Measurements from ENCODE around the gene PHKG1.
A peak's percentile ranks its signal among the peaks of the same experiment; 100 is the strongest.
"Not testable (repeated sequence)": the region's sequence is repeated elsewhere in the genome, so short reads cannot be mapped to it uniquely, and the experiment has no call there.

PHKG1 gene

DNA sequence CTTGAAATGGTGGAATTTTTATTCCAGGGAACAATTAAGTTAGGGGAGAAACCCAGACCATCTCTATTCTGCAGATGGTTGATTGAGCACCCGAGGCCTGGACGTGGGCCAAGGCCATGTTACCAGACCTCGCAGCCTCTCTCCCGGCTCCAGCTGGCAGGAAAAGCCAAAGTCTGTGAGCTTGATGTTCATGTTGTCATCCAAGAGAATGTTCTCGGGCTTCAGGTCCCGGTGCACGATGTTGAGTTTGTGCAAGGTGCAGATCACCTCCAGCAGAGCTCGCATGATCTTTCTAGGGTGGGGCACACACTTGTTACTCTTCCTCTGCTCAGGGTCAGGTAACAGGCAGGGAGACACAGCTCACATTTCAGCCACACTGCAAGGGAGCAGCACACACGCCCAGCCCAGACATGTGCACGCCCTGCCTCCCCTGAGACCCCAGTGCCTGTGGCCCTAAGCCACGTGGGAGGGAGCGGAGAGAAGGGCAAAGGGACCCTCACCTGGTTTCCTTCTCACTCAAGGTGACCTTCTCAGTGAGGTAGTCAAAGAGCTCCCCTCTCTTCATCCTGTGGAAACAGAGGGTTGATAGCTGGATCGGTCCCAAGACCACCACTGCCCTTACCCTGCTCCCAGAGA, 9.5 kb downstream of the PHKG1 start:
- DNase-seq (ENCODE audit: low spot score), result peak; percentile 28

DNA sequence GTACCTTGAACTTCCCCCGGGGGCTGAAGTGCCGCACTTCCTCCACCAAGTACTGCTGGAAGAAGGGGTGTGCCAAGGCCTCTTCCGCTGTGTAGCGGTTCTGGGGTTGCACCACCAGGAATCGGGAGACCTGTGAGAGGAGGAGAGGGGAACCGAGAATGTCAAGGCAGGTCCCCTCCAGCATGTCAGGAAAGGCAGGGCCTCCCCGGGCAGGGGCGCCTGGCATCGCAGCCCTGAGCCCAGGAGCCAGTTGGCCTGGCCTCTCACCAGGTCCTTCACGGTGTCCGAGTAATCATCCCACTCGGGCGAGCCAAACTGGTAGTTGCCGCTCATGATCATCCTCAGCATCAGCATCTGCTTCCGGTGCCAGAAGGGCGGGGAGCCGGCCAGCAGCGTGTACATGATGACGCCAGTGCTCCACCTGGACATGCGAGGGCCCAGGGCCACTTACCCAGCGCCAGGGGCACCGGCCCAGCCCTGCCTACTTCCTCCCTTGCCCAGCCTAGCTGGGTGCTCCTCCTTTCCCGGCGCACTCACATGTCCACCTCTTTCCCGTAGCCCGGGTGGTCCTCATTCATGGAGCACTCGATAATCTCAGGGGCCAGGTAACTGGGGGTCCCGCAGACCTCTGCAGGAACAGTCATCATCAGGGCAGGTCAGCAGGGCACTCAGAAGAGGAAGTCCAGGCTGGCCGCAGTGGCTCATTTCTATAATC, 11.0 kb downstream of the PHKG1 start:
- DNase-seq (ENCODE audit: low spot score), result no peak

DNA sequence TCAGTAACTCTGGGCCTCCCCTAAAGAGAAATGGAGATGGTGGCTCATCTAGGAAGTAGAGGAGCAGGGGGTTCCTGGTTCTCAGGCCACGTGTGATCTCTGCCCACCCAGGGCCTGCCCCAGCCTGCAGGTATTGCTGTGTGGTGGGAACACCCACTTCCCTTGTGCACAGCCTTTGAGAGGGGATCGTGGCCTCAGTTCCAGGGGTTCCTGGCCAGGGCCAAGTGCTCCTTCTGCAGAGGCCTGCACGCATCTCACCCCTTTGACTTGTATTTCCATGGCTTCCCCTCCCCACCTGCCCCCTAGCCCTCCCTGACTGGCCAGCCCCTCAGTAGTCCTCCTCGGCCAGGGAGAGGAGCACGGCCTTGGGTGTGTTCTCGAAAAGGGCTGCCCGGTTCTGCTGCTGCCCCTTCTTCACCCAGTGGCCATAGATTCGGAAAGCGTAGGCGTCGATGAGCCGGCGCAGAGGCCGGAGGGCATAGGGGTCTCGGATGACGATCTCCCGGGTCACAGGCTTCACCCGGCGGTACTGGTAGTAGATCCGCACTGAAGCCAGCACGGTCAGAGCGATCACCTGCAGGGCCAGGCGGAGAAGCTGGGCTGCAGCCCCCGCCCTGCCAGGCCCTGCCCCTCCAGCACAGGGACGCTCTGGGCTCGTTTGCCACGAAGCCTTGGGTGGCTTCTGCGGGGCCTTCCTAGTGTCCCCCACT, 11.9 kb downstream of the PHKG1 start:
- not testable (repeated sequence) for DNase-seq (ENCODE audit: low spot score)

DNA sequence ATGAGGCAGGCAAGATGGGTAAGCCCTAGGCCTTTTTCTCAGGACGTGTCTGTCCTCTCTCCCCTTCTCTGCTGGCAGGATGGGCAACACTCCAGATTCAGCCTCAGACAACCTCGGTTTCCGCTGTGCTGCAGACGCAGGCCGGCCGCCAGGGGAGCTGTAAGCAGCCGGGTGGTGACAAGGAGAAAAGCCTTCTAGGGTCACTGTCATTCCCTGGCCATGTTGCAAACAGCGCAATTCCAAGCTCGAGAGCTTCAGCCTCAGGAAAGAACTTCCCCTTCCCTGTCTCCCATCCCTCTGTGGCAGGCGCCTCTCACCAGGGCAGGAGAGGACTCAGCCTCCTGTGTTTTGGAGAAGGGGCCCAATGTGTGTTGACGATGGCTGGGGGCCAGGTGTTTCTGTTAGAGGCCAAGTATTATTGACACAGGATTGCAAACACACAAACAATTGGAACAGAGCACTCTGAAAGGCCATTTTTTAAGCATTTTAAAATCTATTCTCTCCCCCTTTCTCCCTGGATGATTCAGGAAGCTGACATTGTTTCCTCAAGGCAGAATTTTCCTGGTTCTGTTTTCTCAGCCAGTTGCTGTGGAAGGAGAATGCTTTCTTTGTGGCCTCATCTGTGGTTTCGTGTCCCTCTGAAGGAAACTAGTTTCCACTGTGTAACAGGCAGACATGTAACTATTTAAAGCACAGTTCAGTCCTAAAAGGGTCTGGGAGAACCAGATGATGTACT, 13.1 kb downstream of the PHKG1 start:
- no peak for DNase-seq (ENCODE audit: low spot score)

DNA sequence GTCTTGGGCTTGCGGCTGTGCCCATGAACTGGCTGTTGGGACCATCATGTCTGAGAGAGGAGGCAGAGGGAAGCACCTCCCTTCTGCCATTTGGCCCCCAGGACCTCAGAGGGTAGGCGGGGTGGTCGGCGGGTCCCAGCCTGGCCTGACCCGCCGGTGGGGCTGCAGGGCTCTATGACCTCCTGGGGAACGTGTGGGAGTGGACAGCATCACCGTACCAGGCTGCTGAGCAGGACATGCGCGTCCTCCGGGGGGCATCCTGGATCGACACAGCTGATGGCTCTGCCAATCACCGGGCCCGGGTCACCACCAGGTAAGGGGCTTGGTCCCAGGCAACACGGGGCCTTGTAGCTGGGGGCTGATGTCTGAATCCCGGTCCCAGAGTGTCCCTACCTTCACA, 14.6 kb downstream of the PHKG1 start:
- no peak for DNase-seq (ENCODE audit: low spot score)

DNA sequence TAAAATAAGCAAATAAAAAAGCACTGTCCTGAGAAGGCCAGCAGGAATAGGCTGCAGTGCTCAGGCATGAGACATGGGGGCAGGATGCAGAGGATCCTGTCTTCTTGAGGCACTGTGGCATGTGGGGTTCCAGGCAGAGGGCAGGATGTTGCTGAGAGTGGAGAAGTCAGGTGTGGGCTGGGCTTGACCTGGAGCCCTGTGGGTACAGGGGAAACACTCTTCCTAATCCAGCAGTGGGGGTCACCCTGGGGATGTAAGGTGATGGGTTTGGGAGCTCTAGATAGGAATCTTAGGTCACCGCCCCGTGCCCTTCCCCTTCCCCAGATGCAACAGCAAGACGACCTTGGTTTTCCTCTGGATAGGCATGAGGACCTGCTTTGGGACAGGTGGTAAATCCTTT, 15.1 kb downstream of the PHKG1 start:
- no peak for DNase-seq (ENCODE audit: low spot score)

DNA sequence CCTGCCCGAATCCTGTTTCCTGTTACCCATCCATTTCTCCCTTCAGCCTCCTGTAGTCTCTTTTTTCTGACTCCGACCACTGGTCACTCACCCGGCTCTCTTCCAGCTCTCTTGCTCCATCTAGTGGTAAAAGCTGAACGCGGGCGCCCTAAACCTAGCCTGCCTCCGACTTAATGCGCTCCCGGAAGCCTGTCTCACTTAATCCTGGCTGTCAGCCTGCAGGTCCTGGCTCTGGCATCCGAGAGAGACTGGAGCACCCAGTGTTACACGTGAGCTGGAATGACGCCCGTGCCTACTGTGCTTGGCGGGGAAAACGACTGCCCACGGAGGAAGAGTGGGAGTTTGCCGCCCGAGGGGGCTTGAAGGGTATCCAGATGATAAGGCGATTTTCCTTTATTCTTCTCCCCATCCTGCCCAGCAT, 18.4 kb downstream of the PHKG1 start:
- DNase-seq (ENCODE audit: low spot score), result peak; percentile 80

DNA sequence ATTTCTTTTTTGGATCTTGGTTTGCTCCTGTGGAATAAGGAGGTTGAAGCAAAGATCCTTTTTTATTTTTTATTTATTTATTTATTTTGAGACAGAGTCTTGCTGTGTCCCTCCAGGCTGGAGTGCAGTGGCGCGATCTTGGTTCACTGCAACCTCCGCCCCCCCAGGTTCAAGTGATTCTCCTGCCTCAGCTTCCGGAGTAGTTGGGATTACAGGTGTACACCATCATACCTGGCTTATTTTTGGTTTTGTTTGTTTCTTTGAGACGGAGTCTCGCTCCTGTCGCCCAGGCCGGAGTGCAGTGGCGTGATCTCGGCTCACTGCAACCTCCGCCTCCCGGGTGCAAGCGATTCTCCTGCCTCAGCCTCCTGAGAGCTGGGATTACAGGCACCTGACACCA, 26.4 kb downstream of the PHKG1 start:
- DNase-seq (ENCODE audit: low spot score), result not testable (repeated sequence)

DNA sequence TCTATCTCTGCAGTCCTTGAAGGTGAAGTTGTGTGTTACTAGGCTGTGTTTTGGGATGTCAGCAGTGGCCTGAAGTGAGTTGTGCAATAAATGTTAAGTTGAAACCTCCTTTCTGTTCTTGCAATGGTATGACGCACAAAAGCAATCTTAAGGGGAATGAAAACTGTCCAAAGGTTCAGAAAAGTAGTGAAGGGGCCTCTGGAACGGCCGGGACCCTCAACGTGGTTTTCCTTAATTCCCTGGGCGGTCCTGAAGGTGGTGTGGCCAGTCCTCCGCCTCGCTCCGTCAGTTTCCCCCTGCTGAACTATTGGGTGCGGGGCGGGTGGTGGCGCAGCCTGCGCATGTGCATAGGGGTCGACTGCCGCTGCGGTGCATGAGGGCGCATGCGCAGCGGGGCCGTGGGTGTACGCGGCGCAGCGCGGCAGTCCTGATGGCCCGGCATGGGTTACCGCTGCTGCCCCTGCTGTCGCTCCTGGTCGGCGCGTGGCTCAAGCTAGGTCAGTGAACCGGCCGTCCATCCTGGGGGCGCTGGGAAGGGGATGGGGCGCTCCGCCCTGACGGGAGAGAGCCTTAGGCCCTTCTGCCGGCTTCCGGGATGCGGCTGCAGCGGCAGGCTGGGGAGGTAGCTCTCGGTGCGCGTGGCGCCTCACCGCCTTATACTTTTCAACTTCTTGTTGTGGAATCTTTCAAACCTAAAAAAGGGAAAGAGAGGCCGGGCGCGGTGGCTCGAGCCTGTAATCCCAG, 28.7 kb downstream of the PHKG1 start, which contains the start of gene SUMF2:
TSS of gene SUMF2 (plus strand) at position 405 of the 744 bp plus-strand sequence. CDS start at position 431, 26 bp downstream.
- peak; percentile 91 for DNase-seq (ENCODE audit: low spot score)

DNA sequence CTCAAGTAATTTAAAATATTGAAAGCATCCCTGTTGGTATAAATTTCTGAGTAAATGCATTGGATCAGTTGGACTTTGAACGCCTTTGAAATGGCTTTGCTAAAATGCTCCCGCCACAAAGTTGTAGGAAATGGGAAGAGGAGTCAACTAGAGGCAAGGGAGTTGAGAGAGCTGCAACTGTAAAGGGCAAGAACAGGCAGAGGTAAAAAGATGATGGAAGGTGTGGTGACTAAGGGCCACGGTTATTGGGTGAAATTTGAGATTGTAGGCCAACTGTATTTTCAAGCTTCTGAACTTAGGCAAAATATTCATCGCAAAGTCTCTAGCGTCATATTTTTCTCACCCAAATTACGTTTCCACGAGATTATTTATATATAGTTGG, 29.3 kb downstream of the PHKG1 start:
- peak; percentile 14 for DNase-seq (ENCODE audit: low spot score)

DNA sequence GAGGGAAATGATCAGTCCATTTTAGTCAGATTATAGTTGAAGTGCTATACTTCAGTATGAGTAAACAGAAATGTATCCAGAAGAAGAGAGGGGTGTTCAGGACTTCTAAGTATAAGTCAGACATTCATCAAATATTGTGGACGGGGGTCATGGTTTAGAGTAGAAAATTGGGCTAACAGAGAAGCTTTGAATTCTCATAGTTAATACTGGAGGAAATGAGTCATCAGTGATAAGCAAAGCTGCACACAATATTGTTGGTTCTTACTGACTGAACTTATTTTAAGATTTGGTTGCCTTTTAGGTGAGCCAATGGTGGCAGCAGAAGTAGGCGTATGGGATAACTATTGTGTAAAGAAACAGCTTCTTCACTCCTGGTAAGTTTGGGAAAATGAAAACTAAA, 30.4 kb downstream of the PHKG1 start:
- no peak for DNase-seq (ENCODE audit: low spot score)

DNA sequence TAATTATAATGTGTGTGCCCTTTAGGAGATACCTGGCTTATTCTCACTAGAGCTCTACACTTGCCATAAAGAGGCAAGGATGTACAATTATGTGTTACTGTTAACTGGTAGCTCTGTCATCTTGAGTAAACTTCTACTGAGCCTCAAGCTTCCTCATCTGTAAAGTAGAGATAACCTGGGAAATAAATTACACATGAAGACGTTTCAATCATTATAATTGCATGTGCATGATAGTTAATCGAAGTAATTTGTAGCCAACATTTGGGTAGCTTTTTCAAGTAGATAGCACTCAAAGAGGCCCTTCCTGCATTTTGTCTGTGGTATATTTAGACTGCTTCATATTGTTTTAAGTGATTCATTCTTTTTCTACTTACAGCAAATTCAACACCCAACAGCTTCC, 38.8 kb downstream of the PHKG1 start:
- DNase-seq (ENCODE audit: low spot score), result no peak

DNA sequence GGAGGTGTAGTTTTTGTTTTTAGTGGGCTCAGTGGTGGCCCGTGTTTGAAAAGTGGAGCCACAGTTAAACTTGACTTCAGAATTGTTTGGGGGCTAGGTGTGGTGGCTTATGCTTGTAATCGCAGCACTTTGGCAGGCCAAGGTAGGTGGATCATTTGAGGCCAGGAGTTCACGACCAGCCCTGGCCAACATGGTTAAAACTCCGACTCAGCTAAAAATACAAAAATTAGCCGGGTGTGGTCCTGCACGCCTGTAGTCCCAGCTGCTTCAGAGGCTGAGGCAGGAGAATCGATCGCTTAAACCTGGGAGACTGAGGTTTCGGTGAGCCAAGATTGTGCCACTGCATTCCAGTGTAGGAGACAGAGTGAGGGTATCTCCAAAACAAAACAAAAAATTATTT, 39.4 kb downstream of the PHKG1 start:
- DNase-seq (ENCODE audit: low spot score), result no peak

DNA sequence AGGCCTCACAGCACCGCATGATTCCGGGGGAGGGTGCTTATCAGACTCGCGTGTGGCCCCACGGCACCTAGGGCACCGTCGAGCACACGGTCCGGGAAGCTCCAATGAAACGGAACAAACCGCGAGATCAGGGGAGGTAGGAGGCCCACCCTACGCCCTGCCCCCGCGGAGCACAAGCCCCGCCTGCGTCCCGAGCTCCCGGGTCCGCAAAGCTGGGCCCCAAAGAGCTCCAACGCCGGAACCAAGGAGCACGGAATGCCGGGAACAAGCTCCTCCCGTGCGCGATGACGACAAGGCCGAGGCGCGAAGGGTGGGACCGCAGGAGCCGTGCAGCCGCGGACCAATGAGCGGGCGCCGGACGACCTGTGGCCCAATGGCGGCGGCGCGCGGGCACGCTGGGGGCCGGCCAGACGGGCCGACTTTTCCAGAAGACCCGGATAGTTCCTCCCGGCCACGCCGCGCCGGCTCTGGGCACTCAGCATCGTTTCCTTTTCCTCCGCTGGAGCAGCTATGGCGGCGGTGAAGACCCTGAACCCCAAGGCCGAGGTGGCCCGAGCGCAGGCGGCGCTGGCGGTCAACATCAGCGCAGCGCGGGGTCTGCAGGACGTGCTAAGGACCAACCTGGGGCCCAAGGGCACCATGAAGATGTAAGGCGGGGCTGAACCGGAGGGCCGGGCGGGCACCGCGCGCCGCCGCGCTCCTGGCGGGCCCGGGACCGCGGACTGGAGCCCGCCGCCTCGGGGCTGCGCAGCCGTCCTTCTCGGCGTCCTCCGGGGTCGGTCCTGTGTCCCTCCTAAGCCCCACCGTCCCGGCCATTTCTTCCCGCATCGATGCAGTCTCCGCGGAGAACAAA, 41.2 kb downstream of the PHKG1 start, which contains the start of the genes CCT6A and PSPH:
TSS of gene CCT6A (plus strand) at position 427 of the 853 bp plus-strand sequence. CDS start at position 511, 84 bp downstream.
TSS of gene PSPH (minus strand) at position 106 of the 853 bp plus-strand sequence. CDS start 30,232 bp downstream, outside the sequence.
- peak; percentile 98 for DNase-seq (ENCODE audit: low spot score)

DNA sequence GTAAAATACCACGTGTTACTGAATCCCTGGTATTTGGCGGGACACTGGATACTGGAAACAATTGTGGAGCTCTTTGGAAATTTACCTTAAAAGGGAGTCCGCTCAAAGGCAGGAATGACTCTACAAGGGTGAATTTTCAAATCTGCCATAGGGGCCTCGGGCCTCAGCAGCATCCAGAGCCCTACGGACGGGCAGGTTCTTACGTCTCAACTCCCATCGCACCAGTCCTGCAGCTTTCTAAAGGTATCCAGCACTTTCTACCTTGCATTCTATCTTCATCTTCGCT, 41.8 kb downstream of the PHKG1 start:
- DNase-seq (ENCODE audit: low spot score), result no peak

DNA sequence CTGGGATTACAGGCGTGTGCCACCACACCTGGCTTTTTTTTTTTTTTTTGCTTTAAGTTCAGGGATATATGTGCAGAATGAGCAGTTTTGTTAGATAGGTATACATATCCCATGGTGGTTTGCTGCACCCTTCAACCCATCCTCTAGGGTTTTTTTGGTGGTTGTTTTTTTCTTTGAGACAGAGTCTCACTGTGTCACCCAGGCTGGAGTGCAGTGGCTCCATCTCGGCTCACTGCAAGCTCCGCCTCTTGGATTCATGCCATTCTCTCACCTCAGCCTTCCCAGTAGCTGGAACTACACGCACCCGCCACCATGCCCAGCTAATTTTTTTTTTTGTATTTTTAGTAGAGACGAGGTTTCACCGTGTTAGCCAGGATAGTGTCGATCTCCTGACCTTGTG, 44.0 kb downstream of the PHKG1 start:
- DNase-seq (ENCODE audit: low spot score), result peak; percentile 27

DNA sequence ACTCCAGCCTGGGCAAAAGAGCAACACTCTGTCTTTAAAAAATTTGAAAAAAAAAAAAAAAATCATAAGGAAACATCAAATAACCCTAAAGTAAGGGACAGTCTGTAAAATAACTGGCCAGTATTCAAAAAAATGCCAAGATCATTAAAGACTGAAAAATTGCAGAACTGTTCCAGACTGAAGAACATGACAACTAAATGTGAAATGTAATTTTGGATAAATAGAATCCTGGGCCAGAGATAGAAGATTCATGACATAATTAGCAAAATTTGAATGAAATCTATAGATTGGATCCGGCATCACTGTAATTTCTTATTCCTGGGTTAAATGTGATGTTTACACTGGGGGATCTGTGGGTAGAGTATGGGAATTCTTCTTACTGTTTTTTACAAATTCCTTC, 44.5 kb downstream of the PHKG1 start:
- no peak for DNase-seq (ENCODE audit: low spot score)

DNA sequence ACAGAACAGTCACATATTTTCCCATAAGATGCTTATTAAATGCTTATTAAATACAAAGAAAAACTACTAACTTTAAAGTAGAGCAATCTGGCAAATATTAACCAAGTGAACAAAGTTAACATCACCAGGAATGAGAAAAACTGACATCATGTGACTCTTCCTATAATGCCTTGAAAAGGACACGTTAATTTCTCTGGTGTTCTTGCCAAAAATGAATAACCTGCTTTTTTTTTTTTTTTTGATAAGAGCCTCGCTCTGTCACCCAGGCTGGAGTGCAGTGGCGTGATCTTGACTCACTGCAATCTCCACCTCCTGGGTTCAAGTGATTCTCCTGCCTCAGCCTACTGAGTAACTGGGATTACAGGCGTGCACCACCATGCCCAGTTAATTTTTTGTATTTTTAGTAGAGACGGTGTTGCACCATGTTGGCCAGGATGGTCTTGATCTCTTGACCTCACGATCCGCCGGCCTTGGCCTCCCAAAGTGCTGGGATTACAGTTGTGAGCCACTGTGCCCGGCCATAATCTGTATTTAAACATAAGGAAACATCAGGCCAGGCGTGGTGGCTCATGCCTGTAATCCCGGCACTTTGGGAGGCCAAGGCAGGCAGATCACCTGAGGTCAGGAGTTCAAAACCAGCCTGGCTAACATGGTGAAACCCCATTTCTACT, 45.2 kb downstream of the PHKG1 start:
- not testable (repeated sequence) for DNase-seq (ENCODE audit: low spot score)

DNA sequence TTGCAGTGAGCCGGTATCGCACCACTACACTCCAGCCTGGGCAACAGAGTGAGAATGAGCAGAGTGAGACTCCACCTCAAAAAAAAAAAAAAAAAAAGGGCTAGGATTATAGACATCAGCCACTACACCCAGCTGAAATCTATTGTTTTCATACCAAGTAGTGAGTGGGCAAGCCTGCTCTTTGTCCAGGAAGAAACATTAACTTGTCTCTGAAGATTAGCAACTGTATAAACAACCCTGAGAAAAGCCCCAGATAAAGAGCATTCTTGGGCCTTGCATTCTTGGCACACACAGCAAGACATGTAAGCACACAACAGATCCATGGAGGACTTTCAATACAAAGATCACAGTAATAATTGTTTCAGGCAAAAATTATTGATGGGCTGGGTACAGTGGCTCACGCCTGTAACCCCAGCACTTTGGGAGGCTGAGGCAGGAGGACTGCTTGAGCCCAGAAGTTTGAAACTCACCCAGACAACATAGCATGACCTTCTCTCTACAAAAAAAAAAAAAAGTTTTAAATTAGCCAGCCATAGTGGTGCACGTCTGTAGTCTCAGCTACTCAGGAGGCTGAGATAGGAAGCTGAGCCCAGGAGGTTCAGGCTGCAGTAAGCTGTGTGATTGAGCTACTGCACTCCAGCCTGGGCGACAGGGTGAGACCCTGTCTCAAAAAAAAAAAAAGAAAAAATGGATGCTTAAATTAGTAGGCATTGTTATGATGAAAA, 45.9 kb downstream of the PHKG1 start:
- DNase-seq (ENCODE audit: low spot score), result no peak
